ENCODE data around the gene PRKCE. TPM values are rescaled to one million over a fixed set of nuclear protein-coding genes. Genes with fewer than 3 reads are reported as not detected.

Gene PRKCE
- total RNA-seq, 1 donor from 2014 or later, result 24.2 TPM

DNA sequence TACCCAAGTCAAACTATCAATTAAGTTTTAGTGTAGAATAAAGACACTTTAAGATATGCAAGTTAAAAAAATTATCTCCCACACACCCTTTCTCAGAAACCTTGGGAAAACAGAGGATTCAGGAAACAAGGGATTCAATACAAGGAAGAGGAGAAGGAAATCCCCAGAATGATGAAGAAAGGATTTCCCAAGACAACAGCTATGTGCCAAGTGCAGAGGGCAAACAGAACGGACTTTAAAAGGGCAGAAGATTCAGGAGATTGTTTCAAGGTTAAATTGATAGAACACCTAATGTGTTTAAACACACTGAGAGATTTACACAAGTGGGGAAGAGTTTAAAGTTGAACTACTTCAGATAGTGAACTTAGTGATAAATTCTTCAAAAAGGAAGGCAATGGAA lies 574.3 kb downstream of the PRKCE start:
- H3K9me3 Mint-ChIP-seq (ENCODE audit: unreplicated experiment), result peaks cover 7% of the 10 kb centered on the region
- peaks cover 40% of the 10 kb centered on the region for H3K4me1 Mint-ChIP-seq (ENCODE audit: unreplicated experiment)
- H3K36me3 Mint-ChIP-seq (ENCODE audit: low read depth, unreplicated experiment), result peaks cover 3% of the 10 kb centered on the region
- TF ChIP-seq, protein P1, sequence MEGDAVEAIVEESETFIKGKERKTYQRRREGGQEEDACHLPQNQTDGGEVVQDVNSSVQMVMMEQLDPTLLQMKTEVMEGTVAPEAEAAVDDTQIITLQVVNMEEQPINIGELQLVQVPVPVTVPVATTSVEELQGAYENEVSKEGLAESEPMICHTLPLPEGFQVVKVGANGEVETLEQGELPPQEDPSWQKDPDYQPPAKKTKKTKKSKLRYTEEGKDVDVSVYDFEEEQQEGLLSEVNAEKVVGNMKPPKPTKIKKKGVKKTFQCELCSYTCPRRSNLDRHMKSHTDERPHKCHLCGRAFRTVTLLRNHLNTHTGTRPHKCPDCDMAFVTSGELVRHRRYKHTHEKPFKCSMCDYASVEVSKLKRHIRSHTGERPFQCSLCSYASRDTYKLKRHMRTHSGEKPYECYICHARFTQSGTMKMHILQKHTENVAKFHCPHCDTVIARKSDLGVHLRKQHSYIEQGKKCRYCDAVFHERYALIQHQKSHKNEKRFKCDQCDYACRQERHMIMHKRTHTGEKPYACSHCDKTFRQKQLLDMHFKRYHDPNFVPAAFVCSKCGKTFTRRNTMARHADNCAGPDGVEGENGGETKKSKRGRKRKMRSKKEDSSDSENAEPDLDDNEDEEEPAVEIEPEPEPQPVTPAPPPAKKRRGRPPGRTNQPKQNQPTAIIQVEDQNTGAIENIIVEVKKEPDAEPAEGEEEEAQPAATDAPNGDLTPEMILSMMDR (IDR thresholded peaks at IDR 0.05; ENCODE audit: unreplicated experiment), result no peak
- no peak for DNase-seq (ENCODE audit: low spot score)
- peak overlapping the region; percentile 79 for H3K27ac Mint-ChIP-seq (ENCODE audit: unreplicated experiment)
- no peaks in the 10 kb centered on the region for H3K27me3 Mint-ChIP-seq (ENCODE audit: unreplicated experiment)
- H3K4me3 Mint-ChIP-seq (ENCODE audit: unreplicated experiment), result no peak overlapping the region

DNA sequence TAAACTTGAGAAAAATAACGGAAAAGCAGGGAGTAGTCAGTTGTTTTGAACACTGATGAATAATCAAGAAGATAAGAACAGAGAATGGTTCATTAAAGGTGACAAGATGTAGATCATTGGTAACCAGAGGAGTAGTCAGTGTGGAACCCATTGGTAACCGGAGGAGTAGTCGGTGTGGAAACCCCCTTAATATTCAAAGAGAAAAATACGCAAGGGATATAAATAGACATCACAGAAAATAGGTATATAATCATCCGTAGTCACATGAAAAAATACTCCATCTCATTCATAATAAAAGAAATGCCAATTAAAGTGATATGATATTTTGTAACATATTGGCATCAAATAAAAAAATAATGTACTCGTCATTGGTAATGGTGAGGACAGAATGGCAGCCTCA lies 575.1 kb downstream of the PRKCE start:
- no peak for DNase-seq (ENCODE audit: low spot score)
- Mint-ChIP-seq H3K27ac (ENCODE audit: unreplicated experiment) (peak overlapping the region; percentile 79), H3K27me3 (ENCODE audit: unreplicated experiment) (no peaks in the 10 kb centered on the region), H3K9me3 (ENCODE audit: unreplicated experiment) (peaks cover 7% of the 10 kb centered on the region), H3K4me1 (ENCODE audit: unreplicated experiment) (peaks cover 48% of the 10 kb centered on the region), H3K4me3 (ENCODE audit: unreplicated experiment) (no peak overlapping the region), H3K36me3 (ENCODE audit: low read depth, unreplicated experiment) (peaks cover 3% of the 10 kb centered on the region)
- TF ChIP-seq, protein P1 (IDR thresholded peaks at IDR 0.05; ENCODE audit: unreplicated experiment), result no peak

DNA sequence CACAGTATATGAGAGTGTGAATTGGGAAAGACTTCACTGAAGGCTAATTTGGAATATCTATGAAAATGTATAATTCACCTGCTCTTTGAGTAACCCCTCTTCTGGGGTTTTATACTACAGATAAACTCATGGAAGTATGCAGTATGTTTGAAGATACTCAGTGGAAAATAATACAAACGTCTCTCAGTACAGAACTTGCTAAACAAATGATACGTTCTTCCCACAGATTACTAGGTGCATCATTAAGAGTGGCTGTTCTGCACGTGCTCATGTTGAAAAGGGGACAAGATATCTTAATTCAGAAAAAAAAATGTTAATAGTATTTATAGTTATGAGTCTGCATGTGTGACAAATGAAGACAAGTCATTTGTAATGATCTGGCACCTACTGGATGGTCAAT lies 575.5 kb downstream of the PRKCE start:
- no peak overlapping the region for H3K4me3 Mint-ChIP-seq (ENCODE audit: unreplicated experiment)
- peaks cover 3% of the 10 kb centered on the region for H3K36me3 Mint-ChIP-seq (ENCODE audit: low read depth, unreplicated experiment)
- TF ChIP-seq, protein P1 (IDR thresholded peaks at IDR 0.05; ENCODE audit: unreplicated experiment), result no peak
- no peak overlapping the region for H3K27ac Mint-ChIP-seq (ENCODE audit: unreplicated experiment)
- H3K4me1 Mint-ChIP-seq (ENCODE audit: unreplicated experiment), result peaks cover 49% of the 10 kb centered on the region
- DNase-seq (ENCODE audit: low spot score), result no peak
- no peaks in the 10 kb centered on the region for H3K27me3 Mint-ChIP-seq (ENCODE audit: unreplicated experiment)
- peaks cover 7% of the 10 kb centered on the region for H3K9me3 Mint-ChIP-seq (ENCODE audit: unreplicated experiment)

DNA sequence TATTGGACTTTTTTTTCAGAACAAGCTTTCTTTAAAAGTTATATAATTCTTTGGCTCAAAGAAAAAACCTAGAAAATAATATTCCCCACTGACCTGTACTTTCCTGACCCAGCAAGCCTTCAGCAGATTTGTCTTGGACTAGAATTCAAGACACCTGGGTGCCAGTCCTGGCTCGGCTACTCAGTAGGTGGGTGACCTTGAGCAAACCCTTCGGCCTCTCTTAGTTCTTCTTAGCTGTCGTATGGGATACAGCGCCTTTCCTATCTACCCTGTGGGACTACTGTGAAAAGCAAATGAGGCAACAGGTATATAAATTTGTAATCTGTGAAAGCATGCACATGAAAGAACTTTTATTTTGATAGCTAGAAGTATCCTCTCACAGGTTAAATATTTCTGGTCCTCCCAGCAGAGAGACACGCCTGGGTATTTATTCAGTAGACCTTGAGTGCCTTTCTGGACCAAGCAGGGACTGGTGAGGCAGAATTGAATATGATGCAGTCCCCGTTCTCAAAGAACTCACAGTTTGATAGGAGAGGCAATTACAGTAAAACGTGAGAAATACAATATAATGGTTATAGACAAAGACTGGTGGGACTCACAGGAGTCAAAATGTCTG lies 576.3 kb downstream of the PRKCE start:
- Mint-ChIP-seq H3K4me1 (ENCODE audit: unreplicated experiment) (peaks cover 49% of the 10 kb centered on the region), H3K4me3 (ENCODE audit: unreplicated experiment) (no peak overlapping the region), H3K27ac (ENCODE audit: unreplicated experiment) (no peak overlapping the region), H3K27me3 (ENCODE audit: unreplicated experiment) (peaks cover 2% of the 10 kb centered on the region), H3K9me3 (ENCODE audit: unreplicated experiment) (peaks cover 7% of the 10 kb centered on the region), H3K36me3 (ENCODE audit: low read depth, unreplicated experiment) (peaks cover 3% of the 10 kb centered on the region)
- TF ChIP-seq, protein P1 (IDR thresholded peaks at IDR 0.05; ENCODE audit: unreplicated experiment), result no peak
- DNase-seq (ENCODE audit: low spot score), result no peak

DNA sequence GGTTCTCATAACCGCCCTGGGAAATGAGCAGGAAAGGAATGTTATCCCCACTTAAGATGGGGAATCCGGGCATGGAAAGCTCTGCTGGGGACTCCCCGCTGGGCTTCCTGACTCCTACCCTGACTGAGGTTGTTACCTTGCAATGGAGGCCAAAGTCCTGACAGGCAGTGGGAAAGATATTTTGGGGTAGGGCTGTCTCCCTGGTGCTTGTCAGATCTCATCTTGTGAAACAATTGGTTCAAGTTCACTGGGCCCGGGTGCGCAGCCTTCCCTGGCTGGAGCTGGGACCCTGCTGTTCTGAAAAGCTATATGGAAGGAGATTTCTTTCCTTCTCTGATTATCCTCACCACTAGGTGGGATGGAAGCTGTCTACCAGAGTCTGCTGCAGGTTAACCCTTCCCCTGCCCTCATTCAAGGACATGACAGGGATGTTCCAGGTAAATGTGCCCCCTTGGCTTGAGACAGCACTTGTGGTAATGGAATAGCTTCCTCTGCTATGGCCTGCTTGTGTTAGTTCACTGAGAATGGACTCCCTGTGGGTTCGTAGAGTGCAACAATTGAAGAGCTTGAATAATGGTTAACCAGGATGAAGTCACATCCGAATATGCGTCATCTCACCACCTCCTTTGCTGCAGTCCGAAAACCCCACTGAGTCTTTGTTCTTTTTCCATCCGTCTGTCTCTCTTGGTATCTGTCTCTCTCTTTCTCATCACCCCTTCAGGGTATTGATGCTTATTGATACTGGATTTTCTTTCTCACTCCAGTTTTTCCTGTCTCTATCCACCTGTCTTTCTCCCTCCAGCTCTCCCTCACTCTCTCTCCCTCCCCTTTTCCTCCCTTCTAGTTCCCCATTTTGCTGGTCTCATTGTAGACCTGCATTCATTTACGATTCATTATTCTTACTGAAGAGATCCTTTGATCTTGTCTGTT lies 577.9 kb downstream of the PRKCE start:
- Mint-ChIP-seq H3K4me1 (ENCODE audit: unreplicated experiment) (peaks cover 49% of the 10 kb centered on the region), H3K27me3 (ENCODE audit: unreplicated experiment) (peaks cover 2% of the 10 kb centered on the region), H3K36me3 (ENCODE audit: low read depth, unreplicated experiment) (no peaks in the 10 kb centered on the region), H3K27ac (ENCODE audit: unreplicated experiment) (no peak overlapping the region), H3K9me3 (ENCODE audit: unreplicated experiment) (no peaks in the 10 kb centered on the region), H3K4me3 (ENCODE audit: unreplicated experiment) (no peak overlapping the region)
- TF ChIP-seq, protein P1 (IDR thresholded peaks at IDR 0.05; ENCODE audit: unreplicated experiment), result no peak
- no peak for DNase-seq (ENCODE audit: low spot score)

Data from endothelial cell (in vitro differentiated cells).